Gastrocnemius medialis (tissue), 4 donors: ENCODE measurements around the gene MICU1. TPM values are rescaled to one million over a fixed set of nuclear protein-coding genes. Genes with fewer than 3 reads are reported as not detected.
"Not testable (repeated sequence)": the region's sequence is repeated elsewhere in the genome, so short reads cannot be mapped to it uniquely, and the experiment has no call there.

Source experiments
- ATAC-seq, 2 donors: fragments of 150-250 bp; one replicate each; pipeline ENCODE4 v1.9.1; 2016
- DNase-seq, 2 donors: peaks; one replicate each; pipeline ENCODE4 v3.0.0-alpha.2; 2019
- H3K27ac ChIP-seq, 4 donors: fragments of 200-600 bp; sonication (generic); 1 replicate in 1 of 4; 2 replicates in 3 of 4; pipeline ENCODE4 v1.5.1; 2016 to 2018; ENCODE audit warnings: mild to moderate bottlenecking in 2 of 4, moderate library complexity in 1 of 4
- H3K27me3 ChIP-seq, 3 donors: fragments of 200-600 bp; sonication (generic) in 2 of 3; 1 replicate in 1 of 3; 2 replicates in 2 of 3; pipeline versions ENCODE4 v1.5.1 to v1.6.0; 2016 to 2019; ENCODE audit warnings: mild to moderate bottlenecking in 1 of 3, moderate library complexity in 1 of 3
- H3K36me3 ChIP-seq, 2 donors: fragments of 200-600 bp; sonication (generic) in 1 of 2; one replicate each; pipeline ENCODE4 v1.5.1; 2017 to 2018
- H3K4me1 ChIP-seq, 2 donors: fragments of 200-600 bp; sonication (generic) in 1 of 2; one replicate each; pipeline ENCODE4 v1.5.1; 2016 to 2017; ENCODE audit warnings: mild to moderate bottlenecking in 2 of 2
- H3K4me3 ChIP-seq, 4 donors: fragments of 200-600 bp; sonication (generic) in 3 of 4; 1 replicate in 1 of 4; 2 replicates in 3 of 4; pipeline ENCODE4 v1.5.1; 2016 to 2019; ENCODE audit warnings: mild to moderate bottlenecking in 2 of 4
- H3K9me3 ChIP-seq, 3 donors: fragments of 200-600 bp; sonication (generic) in 2 of 3; 1 replicate in 1 of 3; 2 replicates in 2 of 3; pipeline ENCODE4 v1.5.1; 2016 to 2019
- POLR2A ChIP-seq, 2 donors: fragments of 450-650 bp; IDR thresholded peaks; one replicate each; pipeline ENCODE4 v1.6.1; 2017; ENCODE audit warnings: antibody characterized with exemption in 2 of 2, mild to moderate bottlenecking in 2 of 2, moderate library complexity in 2 of 2
- in situ Hi-C, 4 donors: fragments of 200-750 bp; cut with MboI; loops; one replicate each; pipeline versions ENCODE4 v1.15.0 to v1.8.0; 2017; ENCODE audit warnings: low sequenced_read_pairs in 4 of 4
- intact Hi-C: fragments of 100-400 bp; cut with DNase I; formaldehyde crosslinking; loops from one replicate; pipeline ENCODE4 v1.15.1; 2023; ENCODE audit warnings: low total_unique reads
- total RNA-seq, 4 donors: library from RNA; depleted of rRNA; stranded (reverse); fragments of >200 nt; gene quantifications; one replicate each; pipeline versions ENCODE4 v1.1.0 to v1.2.3, GENCODE V29; 2016
- TF ChIP-seq, protein P1 (sequence below), 5 experiments: fragments of 450-650 bp in 3 of 5; fragments of 200-600 bp in 2 of 5; sonication (generic) in 2 of 5; IDR thresholded peaks in 4 of 5; conservative IDR thresholded peaks in 1 of 5; 1 replicate in 4 of 5; 2 replicates in 1 of 5; pipeline ENCODE4 v1.5.1; 2016 to 2019; ENCODE audit warnings: antibody characterized with exemption in 5 of 5, mild to moderate bottlenecking in 3 of 5, moderate library complexity in 3 of 5

The MICU1 gene
- total RNA-seq, 4 donors from 2014 or later: 42.7 to 62.2 (median 51.9) TPM

DNA sequence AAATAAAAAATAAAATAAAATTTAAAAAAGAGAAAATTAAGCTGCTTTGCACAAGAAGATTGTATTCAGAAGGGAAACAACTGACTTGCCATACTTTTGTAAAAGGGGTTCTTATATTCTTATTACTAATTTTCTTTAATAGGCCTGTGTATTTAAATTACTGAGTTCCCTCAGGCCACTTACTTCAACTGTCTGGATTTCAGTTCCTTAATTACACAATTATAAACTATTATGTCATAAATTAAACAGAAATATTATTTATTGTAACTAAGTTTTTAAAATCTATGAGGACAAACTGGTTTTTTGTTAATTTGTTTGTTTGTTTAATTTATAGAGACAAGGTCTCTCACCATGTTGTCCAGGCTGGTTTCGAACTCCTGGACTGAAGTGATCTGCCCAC lies 22.4 kb upstream of the MICU1 start:
- H3K36me3 ChIP-seq: no peaks in the 10 kb centered on the region
- H3K27me3 ChIP-seq: no peaks in the 10 kb centered on the region
- in situ Hi-C loops: no loop called here
- H3K4me1 ChIP-seq: peaks cover 9 to 10% of the 10 kb centered on the region in 2 donors
- TF ChIP-seq, protein P1, sequence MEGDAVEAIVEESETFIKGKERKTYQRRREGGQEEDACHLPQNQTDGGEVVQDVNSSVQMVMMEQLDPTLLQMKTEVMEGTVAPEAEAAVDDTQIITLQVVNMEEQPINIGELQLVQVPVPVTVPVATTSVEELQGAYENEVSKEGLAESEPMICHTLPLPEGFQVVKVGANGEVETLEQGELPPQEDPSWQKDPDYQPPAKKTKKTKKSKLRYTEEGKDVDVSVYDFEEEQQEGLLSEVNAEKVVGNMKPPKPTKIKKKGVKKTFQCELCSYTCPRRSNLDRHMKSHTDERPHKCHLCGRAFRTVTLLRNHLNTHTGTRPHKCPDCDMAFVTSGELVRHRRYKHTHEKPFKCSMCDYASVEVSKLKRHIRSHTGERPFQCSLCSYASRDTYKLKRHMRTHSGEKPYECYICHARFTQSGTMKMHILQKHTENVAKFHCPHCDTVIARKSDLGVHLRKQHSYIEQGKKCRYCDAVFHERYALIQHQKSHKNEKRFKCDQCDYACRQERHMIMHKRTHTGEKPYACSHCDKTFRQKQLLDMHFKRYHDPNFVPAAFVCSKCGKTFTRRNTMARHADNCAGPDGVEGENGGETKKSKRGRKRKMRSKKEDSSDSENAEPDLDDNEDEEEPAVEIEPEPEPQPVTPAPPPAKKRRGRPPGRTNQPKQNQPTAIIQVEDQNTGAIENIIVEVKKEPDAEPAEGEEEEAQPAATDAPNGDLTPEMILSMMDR (IDR thresholded peaks at IDR 0.05 in 4 of 5, conservative IDR thresholded peaks at IDR 0.05 in 1 of 5): no peak
- no peak for TF ChIP-seq POLR2A (IDR thresholded peaks at IDR 0.05)
- no peaks in the 10 kb centered on the region for H3K9me3 ChIP-seq
- no peak overlapping the region for H3K27ac ChIP-seq
- intact Hi-C loops: no loop called here
- H3K4me3 ChIP-seq: no peak overlapping the region
- ATAC-seq (no peak), DNase-seq (no peak)

DNA sequence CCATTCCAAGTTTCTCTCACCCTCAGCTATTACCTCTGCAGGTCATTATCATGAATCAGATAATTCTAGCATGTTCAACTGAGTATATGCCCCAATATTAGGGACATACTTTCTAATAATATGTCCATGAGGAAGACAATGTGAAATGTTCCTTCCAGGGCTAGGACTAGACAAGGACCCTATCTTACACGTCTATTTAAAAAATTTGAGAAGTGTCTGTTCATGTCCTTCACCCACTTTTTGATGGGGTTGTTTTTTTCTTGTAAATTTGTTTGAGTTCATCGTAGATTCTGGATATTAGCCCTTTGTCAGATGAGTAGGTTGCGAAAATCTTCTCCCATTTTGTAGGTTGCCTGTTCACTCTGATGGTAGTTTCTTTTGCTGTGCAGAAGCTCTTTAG lies 21.1 kb upstream of the MICU1 start:
- in situ Hi-C loops, H3K9me3 ChIP-seq, H3K4me1 ChIP-seq, H3K4me3 ChIP-seq, H3K27me3 ChIP-seq, ATAC-seq, H3K36me3 ChIP-seq, H3K27ac ChIP-seq, intact Hi-C loops, DNase-seq: not testable (repeated sequence)

DNA sequence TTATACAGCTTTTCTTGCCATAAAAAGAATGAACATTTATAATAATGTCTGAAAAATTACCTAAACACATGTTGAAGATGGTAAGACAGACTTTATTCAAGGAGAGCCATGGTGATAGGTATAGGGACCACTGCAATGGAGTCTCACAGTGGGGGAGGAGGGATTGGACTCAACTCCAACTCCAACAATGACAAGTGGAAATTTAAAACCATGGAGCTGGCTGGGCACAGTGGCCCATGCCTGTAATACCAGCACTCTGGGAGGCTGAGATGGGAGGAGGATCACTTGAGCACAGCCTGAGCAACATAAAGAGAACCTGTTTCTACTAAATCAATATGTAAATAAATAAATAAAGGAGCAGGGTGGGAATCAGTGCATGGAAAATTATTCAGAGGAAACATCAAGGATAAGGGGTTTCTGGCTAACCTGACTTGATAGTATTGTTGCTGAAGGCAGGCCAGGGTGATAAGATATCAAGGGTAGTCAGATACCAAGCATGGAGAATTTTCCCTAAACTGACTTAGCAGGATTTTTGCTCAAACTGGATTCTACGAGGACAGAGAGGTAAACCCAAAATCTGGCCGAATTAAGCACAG lies 19.5 kb upstream of the MICU1 start:
- Histone ChIP-seq H3K9me3 (no peaks in the 10 kb centered on the region), H3K27me3 (no peaks in the 10 kb centered on the region), H3K4me3 (no peak overlapping the region), H3K4me1 (peaks cover 4 to 5% of the 10 kb centered on the region in 2 donors), H3K27ac (peak overlapping the region in 2 of 4 donors; percentile 29 to 46), H3K36me3 (no peaks in the 10 kb centered on the region)
- intact Hi-C loops (no loop called here), in situ Hi-C loops (no loop called here)
- TF ChIP-seq POLR2A (IDR thresholded peaks at IDR 0.05): no peak
- TF ChIP-seq, protein P1 (IDR thresholded peaks at IDR 0.05 in 4 of 5, conservative IDR thresholded peaks at IDR 0.05 in 1 of 5): no peak
- DNase-seq (peak in 1 of 2 donors; percentile 41), ATAC-seq (peak in 1 of 2 donors; percentile 89)

DNA sequence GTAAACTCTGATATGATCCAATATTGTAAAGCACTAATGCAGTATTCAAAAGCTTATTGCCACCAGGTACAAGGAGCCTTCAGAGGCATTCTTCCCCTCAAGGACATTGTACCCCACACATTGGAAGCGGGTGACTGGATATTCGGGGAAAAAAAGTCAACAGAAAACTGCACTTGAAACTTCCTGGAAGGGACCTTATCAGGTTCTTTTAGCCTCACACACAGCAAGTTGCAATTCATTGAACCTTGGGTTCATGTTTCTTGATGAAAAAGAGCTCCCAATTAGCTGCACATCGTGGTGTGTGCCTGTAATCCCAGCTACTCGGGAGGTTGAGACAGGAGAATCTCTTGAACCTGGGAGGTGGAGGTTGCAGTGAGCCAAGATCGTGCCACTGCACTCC lies 16.4 kb upstream of the MICU1 start:
- TF ChIP-seq, protein P1 (IDR thresholded peaks at IDR 0.05 in 4 of 5, conservative IDR thresholded peaks at IDR 0.05 in 1 of 5): no peak
- no peak for TF ChIP-seq POLR2A (IDR thresholded peaks at IDR 0.05)
- Histone ChIP-seq H3K27ac (no peak overlapping the region), H3K4me3 (no peak overlapping the region), H3K4me1 (peaks cover 9 to 12% of the 10 kb centered on the region in 2 donors), H3K9me3 (no peaks in the 10 kb centered on the region), H3K27me3 (no peaks in the 10 kb centered on the region), H3K36me3 (no peaks in the 10 kb centered on the region)
- intact Hi-C loops (no loop called here), in situ Hi-C loops (no loop called here)
- ATAC-seq: no peak
- no peak for DNase-seq

DNA sequence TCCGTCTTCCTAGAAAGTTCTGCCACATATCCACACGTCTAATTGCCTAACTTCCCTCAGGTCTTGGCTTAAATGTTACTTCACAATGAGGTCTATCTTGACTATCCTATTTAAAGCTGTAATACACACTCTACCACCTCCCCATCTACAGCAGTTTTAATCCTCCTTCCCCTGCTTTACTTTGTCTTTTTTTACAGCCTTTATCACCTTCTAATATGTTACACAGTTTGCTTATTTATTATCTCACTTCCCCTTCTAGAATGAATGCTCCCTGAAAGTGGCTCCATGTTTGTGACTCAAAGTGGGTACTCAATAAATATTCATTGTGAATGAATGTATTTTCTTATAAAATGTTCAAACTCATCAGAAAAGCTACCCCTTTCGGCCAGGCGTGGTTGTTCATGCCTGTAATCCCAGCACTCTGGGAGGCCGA lies 13.6 kb upstream of the MICU1 start:
- H3K36me3 ChIP-seq: no peaks in the 10 kb centered on the region
- H3K4me1 ChIP-seq: peaks cover 10 to 12% of the 10 kb centered on the region in 2 donors
- no peak overlapping the region for H3K4me3 ChIP-seq
- H3K27me3 ChIP-seq: no peaks in the 10 kb centered on the region
- no peaks in the 10 kb centered on the region for H3K9me3 ChIP-seq
- in situ Hi-C loops (no loop called here), intact Hi-C loops (no loop called here)
- ATAC-seq: peak; percentile 65 to 80
- DNase-seq: no peak
- H3K27ac ChIP-seq: peak overlapping the region in 3 of 4 donors; percentile 26 to 78 (median 28)
- TF ChIP-seq POLR2A (IDR thresholded peaks at IDR 0.05): no peak
- TF ChIP-seq, protein P1 (IDR thresholded peaks at IDR 0.05 in 4 of 5, conservative IDR thresholded peaks at IDR 0.05 in 1 of 5): no peak
